GM21381 (cell line): Measurements from ENCODE around the gene CACNA1C.

Source experiments
- ATAC-seq: cut with Tn5 transposase; IDR thresholded peaks from one replicate; pipeline ENCODE4 v1.9.1; 2021; ENCODE audit warnings: mild to moderate bottlenecking, moderate library complexity; ENCODE audit not compliant: unreplicated experiment

The CACNA1C gene

DNA sequence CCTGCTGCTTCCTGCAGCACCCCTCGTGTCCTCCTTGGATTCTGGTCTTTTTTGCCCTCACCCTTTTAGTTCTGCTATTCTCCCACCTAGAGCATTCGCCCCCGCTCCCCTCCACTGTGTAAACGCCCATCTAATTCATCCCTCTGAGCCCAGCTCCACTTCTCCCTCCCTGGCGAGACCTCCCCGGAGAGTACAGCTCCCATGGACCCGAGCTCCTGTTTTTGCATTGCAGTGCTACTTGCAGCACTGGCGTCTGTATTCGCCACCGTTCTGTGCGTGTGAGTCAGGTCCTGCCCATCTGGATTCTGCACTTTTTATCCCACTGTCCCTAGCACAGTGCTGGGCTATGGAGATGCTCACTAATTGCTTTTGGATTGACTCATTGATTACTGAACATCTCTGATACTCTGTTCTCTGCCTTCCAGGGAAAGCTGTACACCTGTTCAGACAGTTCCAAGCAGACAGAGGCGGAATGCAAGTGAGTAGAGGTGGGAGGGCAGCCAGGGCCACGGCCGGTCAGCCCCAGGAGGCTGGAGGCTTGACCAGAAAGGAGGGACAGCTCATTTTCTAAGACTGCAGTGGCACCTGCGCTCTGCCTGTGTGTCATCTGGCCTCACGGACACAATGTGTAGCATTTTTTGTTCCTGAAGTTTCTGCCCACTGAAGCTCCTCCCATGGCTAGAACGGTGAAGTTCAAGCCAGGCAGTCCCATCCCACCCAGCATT, 553.6 kb downstream of the CACNA1C start:
- ATAC-seq = no peak

DNA sequence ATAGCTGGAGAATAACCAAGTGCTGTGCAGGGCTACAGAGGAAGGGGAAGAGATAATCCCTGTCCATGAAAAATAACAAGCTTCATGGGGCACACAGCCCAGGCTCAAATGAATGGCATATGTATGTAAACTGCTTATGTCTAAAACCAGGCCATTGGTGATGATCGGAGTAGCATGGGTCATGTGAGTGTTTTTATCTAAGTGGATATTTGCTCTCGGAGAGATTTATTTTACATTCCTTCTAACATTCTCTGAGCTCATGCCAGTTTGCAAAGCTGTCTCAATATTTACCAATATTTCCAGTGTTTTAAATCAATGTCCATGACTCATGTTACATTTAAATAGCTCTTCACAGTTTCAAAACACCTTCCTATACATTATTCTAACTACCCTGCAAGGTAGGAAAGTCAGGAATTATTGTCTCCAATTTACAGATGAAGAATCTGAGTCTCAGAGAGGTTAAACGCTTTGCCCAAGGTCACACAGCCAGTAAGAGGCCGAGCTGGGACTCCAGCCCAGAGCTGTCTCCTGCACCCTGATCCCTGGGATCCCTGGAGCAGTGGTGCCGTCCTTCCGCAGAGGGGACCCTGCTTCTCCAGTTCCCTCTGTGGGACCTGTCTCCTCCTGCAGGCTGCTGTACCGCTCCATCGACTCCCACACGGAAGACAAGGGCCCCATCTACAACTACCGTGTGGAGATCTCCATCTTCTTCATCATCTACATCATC, 555.3 kb downstream of the CACNA1C start:
- no peak for ATAC-seq

DNA sequence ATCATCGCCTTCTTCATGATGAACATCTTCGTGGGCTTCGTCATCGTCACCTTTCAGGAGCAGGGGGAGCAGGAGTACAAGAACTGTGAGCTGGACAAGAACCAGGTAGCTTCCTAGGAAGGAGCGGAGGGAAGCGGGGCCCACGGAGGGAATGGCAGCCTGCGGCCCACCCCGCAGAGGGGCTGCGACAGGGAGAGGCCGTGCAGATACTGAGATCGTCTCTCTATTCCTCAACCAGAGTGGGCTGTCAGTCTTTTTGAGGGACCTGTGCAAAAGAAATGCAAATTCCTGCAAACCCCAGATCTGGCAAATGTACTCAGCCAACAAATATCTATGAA, 555.8 kb downstream of the CACNA1C start:
- ATAC-seq = no peak

DNA sequence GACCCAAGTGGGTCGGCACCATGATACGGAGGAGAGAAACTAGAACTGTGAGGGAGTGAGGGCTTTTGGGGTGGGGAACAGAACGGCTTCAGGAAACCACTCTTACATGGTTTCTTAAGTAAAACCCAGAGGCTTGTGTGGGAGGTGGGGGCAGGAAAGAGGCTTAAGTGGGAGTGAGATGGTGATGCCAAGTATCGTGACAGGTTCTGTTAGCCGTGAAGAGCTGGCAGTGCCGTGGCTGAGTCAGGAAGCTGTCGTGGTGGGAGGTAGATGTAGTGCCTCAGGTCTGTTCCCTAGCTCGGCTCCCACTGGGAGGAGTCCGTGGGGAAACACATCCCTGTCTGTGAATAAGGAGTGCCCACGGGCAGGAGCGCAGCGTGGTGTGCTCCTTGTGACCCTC, 556.2 kb downstream of the CACNA1C start:
- ATAC-seq = no peak

DNA sequence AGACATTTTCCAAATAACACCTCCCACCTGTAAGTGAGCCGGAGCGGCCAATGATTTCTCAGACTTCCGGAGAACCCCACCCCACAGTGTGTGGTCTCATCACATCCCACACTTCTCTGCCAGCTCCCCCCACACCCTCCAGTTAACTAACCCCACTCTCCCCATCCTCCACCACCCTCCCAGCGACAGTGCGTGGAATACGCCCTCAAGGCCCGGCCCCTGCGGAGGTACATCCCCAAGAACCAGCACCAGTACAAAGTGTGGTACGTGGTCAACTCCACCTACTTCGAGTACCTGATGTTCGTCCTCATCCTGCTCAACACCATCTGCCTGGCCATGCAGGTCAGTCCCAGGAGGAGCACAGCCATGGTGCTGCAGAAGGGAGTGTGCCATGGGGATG, 557.6 kb downstream of the CACNA1C start:
- no peak for ATAC-seq

DNA sequence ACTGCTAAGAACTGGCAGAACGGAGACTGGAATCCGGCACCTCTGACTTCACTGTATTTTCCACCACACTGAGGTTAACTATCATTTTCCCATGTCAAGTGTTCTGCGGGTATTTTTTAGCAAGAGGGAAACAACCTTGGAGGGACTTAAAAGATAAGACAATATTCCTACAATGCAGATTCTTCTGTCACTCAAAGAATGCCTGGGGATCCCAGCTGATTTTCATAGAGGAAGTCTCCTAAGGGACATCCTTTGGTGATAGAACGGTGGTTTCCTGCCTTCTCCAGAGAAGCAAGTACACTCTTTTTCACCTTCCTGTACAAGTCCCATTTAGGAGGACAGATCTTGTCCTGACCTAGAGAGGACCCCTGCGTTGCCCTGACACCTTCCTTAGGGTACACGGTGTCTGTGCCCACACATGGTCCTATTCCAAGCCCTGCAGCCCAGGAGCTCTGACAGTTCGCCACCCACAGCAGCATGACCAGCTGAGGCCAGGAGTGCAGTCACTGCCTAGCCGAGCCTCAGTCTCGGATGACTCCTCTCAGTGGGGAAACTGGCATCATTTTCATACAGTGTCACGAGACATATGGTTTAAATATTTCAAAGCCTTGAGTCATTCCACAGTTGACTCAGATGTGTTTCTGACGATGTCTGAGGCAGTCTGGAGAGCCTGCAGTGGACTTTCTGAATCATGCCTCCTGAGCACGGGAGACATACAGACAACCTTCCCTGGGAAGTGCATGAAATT, 560.7 kb downstream of the CACNA1C start:
- ATAC-seq = no peak

DNA sequence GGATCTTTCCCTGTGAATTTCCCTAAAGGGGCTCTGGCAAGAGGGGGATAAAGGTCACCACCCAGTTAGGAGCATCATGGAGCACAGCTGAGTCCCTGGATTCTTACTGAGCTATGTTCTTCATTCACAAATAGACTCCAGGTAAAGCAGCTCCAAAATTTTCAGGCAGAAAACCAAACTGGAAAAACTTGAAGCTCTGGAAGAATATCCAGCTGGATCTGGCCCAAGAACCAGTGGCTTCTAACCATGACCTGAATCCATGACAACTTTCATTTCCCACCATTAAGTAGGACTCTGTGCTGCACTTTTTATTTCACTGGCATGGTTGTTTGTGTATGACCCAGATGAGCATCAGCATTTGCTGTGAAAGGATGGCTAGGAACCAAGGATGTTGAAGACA, 561.6 kb downstream of the CACNA1C start:
- no peak for ATAC-seq

DNA sequence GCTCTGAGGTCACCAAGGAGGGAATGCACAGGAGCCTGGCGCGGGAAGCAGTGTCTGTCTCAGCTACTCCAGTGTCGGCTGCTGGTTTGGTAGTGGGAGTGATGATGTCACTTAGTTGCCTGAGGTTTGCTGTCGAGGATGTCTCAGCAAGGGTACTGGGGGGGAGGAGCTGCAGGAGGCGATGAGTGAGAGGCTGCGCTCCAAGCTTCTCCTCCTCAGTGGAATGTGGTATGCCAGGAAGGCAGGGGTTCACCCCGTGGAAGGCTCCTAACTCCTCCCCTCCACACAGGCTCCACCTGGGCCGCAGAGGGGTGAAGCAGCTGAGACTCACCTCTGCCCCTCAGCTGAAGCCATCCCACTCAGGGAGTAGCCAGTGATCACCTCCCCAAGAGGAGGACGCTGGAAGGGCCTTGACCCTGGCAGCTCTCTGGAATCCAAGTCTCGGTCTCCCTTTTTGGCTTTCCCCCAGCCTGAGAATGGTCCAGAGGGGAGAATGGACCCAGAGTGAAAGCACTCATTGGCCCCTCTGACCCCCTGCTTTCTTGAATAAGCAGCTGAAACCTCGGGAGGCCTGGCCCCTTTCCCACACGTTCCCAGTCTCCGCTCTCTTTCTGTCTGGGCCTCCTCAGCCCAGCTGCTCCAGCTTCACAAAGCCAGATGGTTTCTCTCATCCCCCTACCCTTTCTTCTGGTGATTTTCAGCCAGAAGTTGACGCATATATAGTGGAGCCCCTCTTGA, 563.0 kb downstream of the CACNA1C start:
- no peak for ATAC-seq

DNA sequence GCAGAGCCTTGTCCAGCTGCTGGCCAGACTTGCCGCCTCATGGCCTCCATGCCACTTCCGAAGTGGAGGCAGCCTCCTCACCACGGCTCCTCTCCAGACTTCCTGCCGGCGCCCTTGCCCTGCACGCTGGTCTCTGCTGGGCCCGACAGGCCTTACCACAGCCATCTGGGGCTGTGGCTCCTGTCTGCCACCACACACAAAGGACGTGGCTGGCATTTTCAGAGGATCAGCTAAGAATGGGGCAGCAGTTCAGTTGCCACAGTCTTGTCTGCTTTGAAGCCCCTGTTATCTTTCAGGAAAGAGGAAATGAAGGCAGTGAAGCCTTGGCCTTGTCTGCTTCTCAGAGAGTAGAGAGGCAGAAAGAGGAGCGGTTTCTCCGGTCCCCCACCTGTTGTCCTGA, 564.0 kb downstream of the CACNA1C start:
- ATAC-seq = no peak

DNA sequence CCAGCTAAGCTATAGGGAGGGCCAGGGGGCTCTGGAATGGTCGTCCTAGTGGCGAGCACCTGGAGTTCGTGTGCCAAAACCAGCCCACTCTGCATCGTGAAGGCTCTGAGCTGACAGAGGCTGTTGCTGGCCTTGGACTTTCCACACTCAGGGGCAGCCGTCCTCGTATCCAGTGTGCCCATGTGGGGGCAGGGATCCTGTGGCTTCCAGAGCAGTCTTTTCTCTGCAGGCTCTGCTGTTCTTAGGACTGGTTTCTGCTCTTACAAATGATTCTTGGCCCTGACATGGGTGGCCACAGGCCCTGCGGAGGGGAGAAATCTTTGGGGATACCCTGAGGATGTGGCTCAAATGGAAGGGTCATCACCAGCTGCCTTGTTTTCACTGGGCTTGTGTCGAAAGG, 564.6 kb downstream of the CACNA1C start:
- no peak for ATAC-seq

DNA sequence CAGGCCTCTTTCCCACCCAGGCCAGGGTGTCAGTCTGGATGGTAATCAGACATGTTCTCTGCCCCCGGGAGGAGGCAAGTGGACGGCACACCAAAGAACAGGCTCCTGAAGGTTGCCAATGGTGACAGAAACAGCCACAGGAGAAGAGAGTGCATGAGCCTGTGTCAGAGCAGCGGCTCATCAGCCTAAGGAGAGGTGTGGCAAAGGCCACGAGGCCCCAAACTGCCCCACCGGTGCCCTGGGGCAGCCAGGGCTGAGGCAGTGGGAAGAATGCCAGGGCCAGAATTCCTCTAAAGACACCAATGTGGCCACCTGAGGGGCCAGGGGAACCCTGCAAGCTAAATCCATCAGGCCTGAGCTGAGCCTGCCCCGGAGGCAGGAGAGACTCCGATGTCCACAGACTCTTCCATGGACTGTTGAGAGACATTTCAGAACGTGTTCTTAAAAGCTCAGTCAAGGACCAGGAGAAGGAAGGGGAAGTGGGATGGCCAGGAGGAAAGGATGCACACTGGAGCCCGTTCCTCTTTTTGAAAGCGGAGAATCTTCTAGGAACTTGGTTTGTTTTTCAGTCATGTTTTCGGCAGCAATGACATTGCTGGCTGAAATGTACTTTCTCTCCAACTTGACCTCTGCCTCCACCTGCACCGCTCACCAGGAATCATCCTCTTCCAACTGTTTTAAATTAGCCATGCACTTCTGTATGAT, 565.7 kb downstream of the CACNA1C start:
- no peak for ATAC-seq

DNA sequence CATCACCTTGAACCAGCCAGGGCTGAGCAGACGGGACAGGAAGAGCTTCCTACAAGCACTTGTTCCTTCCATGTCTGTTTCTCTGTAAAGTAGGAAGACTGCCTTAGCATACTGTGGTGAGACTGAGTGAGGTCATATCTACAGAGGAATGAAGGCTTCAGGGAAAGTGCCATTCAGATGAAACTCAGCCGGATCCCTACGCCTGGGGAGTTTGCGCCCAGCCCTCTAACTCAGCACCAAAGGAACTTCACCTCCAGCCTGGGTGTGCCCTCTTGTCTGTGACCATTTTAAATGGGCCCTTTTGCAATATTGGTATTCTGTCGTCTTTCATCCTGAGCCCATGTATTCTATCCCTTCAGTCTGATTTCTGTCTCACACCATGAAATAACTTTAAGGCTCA, 566.3 kb downstream of the CACNA1C start:
- ATAC-seq = no peak

DNA sequence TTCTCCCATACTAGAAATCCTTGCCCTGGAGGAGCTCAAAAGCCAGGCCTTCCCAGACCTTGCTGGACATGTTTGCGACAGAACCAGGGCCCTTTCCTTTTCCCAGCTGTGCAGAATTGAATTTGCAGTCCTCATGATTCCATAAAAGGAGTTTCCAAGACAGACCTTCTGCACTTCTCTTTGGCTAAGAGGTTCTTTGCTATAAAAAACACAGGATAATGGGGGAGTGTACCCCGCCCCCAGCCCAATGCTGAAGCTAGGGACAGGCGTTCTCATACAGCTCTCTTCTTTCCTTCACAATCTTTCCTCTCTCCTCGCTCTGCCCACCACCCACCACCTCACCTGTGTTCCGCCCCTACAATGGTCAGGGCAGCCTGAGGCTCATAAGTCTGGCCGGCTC, 569.7 kb downstream of the CACNA1C start:
- ATAC-seq = no peak

DNA sequence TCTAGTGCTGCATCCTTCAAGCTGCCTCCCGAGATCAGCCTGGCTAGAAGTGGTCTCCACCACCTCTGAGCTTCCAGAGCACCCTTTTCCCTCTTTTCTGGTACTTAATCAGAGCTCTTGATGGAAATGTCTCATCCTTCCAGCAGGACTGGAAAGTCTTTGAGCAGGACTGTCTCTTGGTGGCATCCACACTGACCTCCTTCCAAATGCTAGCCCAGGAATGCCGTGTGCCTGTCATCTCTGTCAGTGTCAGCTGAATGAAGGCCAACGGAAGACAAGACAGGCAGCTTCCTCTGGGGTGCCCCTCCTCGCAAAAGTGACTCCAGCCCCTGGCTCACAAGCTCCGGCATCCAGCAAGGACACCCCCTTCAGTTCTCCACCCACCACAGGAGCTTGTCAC, 570.7 kb downstream of the CACNA1C start:
- no peak for ATAC-seq

DNA sequence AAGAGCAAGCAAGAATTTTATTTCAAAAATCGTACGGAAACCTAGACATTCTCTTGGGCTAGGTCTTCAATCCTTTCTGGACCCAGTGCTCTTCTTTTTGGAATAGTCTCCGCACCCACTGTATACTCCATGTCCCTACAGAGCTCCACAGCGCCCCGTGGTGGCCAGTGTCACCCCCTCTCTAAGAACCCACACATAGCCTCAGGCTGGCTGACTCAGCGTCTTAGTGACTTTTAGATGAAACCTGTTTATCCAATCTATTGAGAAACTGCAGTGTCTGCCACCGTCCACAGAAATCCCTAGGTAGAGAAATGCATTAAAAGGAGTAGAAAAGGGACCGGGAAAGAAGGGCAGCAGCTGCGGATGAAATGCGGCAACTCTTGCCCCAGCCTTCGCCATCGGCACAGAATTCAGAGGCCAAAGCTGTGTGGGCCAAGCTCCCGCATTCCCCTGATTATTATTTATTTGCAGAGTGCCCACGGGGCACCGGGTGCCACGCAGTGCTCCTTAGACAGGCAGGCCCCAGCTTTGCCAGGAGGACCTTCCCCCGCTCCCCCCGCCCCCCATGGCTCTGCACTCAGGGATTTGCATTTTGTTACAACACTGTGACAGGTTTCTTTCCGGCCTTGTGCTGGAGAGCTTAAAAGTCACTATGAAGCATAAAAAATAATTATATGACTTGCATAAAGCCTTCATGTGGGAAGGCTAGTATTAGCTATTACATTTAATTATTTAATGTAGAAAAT, 571.9 kb downstream of the CACNA1C start:
- ATAC-seq = no peak

DNA sequence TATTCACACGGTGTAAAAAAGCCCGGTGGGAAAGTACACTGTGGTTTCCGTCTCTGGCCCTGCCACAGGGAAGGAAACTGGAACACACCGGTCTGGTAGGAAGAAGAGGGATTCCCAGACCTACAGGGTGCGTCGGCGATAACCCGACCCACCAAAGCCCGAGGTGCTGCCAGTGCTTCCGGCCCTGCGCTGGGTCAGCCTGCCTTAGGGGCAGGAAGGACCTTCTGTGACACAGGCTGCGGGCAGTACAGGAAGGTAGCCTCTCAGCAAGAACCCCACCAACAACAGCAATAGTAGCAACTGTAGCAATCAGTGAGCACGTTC, 572.5 kb downstream of the CACNA1C start:
- no peak for ATAC-seq

DNA sequence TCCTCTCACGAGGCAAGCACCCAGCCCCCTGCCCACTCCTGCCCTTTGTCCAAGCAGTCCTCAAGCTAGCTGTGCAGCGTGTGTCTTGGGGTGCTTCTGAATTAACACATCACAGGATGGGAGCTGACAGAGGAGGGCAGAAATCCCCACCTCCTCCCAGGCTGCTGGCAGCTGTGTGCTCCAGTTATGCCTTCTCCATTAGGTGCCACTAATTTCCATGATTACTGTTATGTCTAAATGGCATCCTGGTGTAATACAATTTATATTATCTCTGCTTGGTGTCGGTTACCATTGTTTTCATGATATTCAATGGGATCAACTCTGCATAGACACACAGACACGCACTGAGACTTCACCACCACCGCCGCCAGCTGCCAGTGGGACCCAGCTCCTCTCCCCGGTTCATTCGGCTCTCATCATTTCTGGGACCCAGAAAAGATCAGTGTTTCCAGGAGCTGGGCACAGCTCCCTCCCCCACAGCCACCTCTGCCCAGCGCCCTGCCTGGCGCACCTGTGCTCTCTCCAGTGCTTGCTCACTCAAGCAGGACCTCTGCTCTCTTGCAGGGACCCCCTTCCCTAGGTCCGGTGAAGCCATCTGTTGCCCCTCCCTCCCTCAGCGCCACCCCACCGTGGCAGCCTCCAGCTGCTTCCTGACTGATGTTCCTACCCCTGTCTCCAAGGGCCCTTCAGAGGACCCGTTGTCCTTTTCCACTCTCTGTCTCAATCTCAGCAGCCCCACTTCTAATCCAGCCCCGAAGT, 574.5 kb downstream of the CACNA1C start:
- ATAC-seq = no peak

DNA sequence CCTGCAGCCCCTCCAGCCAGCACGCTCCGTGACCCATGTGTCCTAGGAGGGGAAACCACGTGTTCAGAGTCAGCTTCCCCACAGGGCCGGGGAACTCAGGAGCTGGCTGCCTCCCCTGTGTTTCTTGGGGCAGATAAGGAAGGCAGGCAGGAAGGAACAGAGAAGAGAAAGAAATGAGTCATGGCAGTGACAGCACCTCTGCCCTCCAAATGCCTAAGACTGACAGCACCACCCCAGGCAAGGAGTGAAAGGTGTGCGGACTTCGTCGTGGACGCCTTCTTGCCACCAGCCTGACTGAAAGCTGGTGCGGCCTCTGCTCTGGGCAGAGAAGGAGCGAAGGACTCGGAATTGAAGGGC, 575.0 kb downstream of the CACNA1C start:
- no peak for ATAC-seq

DNA sequence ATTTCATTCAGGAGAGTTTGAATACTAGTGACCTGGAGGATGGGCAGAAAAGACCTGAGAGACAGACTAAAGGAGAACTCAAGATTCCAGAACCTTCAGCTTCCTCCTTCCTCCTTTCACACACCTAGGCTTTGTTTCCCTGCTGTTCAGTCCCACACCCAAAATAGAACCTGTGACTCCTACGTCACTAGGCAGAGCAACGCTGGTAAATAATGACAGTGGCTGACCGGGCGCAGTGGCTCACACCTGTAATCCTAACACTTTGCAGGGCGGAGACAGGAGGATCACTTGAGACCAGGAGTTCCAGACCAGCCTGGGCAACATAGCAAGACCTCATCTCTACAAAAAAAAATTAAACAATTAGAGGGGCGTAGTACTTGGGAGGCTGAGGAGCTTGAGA, 575.6 kb downstream of the CACNA1C start:
- ATAC-seq = no peak

DNA sequence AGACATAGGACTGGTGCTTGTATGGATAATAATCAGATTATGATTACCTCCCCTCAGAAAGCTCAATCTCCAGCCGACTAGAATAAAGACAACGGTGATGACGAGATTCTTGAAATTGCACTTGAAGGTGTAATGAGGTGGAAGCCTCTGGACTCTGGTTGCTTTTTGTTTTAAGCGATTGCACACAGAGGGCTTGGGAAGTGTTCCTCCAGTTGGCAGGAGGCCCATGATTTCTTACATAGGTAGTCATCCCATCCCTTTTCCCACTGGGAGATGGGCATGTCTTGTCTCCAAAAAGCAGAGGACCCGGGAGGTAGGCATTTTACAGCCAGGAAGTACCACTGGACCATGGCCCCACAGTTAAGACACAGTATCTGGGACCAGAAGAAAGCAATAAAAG, 576.3 kb downstream of the CACNA1C start:
- no peak for ATAC-seq
